Kidney (tissue), 14 donors: ENCODE data around the gene KCNQ1. TPM values are rescaled to one million over a fixed set of nuclear protein-coding genes. Genes with fewer than 3 reads are reported as not detected.

Source experiments
- DNase-seq, 5 donors: peaks; one replicate each; pipeline ENCODE4 v3.0.0-alpha.2; 2013 to 2020
- FAIRE-seq: peaks from 2 replicates; lab custom pipeline; 2012; peaks lifted over from hg19 to GRCh38; lab: Jason Lieb, UNC
- H3K27ac ChIP-seq, 2 donors: one replicate each; pipeline ENCODE4 v1.7.0; 2013; ENCODE audit warnings: low read depth in 2 of 2, low read length in 2 of 2, inconsistent platforms in 1 of 2
- H3K27me3 ChIP-seq: one replicate; pipeline ENCODE4 v1.7.1; 2013; ENCODE audit warnings: low read length, inconsistent platforms; ENCODE audit not compliant: control insufficient read depth, insufficient read depth
- H3K36me3 ChIP-seq, 3 donors: one replicate each; pipeline versions ENCODE4 v1.7.0 to v1.7.1; 2013; ENCODE audit warnings: low read length in 3 of 3, control low read depth in 1 of 3, inconsistent platforms in 1 of 3; ENCODE audit not compliant: insufficient read depth in 3 of 3, control insufficient read depth in 2 of 3
- H3K4me1 ChIP-seq, 3 donors: one replicate each; pipeline versions ENCODE4 v1.7.0 to v1.7.1; 2013; ENCODE audit warnings: low read length in 3 of 3, inconsistent platforms in 1 of 3, low read depth in 1 of 3; ENCODE audit not compliant: control insufficient read depth in 2 of 3, insufficient read depth in 2 of 3
- H3K4me3 ChIP-seq, 3 donors: one replicate each; pipeline versions ENCODE4 v1.7.0 to v1.8.1; 2013; ENCODE audit warnings: low read length in 3 of 3, control low read depth in 1 of 3, inconsistent platforms in 1 of 3
- H3K9ac ChIP-seq, 3 donors: one replicate each; pipeline versions ENCODE4 v1.7.0 to v1.7.1; 2013; ENCODE audit warnings: low read length in 3 of 3, control low read depth in 1 of 3, inconsistent platforms in 1 of 3
- H3K9me3 ChIP-seq, 3 donors: one replicate each; pipeline versions ENCODE4 v1.7.0 to v1.7.1; 2013; ENCODE audit warnings: low read length in 3 of 3, control low read depth in 1 of 3, inconsistent platforms in 1 of 3; ENCODE audit not compliant: control insufficient read depth in 2 of 3, insufficient read depth in 1 of 3
- intact Hi-C: fragments of 100-400 bp; cut with DNase I; formaldehyde crosslinking; loops from one replicate; pipeline ENCODE4 v1.11.1; 2022
- polyA plus RNA-seq: library from polyadenylated mRNA; stranded (reverse); fragments of 350-450 nt; fragmentation: Illumina TruSeq; extraction: RNeasy Lipid Tissue Mini Kit (QIAGEN cat#74804); gene quantifications from one replicate; pipeline ENCODE4 v1.2.3, GENCODE V29; 2014; ENCODE audit warnings: low read depth, low replicate concordance; ENCODE audit not compliant: insufficient read depth
- total RNA-seq: library from RNA; stranded (reverse); fragmentation: NEBNext Ultra II Directional; extraction: Animal tissue kit (Norgen Biotek cat#: 25700); gene quantifications from one replicate; pipeline ENCODE4 v1.2.1, GENCODE V29; 2021
- TF ChIP-seq, protein P1 (sequence below): IDR thresholded peaks from 3 replicates; pipeline ENCODE4 v1.5.1; 2012; ENCODE audit warnings: mild to moderate bottlenecking, moderate library complexity, borderline replicate concordance; ENCODE audit not compliant: insufficient read depth; ENCODE audit errors: extremely low read depth
- donor health status: control.
- donor health status: control.
- donor health status: control.
- donor health status: control.
- donor health status: control.
- donor health status: DM: yes; HTN: yes; CAD: no.
- donor health status: Normal renal cell carcinoma (clear cell type).

KCNQ1 gene
- total and polyA plus RNA-seq, 2 donors from 2014 or later: 45.5 to 49.4 TPM

DNA sequence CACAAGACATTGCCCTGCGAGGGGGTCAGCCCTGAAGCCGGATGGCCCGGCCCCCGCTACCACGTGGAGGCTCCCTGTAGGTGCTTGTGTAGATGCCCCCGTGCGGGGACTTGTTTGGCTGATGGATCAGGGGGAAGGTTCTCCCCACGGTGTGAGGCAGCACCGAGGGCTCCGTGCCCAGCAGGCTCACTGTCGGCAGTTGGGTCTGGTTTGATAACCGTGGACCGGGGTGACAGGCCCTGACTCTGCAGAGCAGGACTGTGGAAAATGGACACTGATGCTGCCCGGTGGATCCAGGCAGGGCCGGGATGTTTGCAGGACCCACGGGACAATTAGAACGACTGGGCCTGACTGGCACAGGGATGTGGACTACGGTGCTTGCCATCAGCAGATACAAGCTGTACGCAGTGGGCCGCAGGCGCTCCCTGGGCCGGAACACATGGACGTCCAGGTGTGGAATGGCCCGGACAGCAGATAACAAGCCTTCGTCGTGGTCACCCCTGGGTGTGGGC is 19.0 kb downstream of the KCNQ1 start:
- H3K27ac ChIP-seq: peak overlapping the region; percentile 95 to 97
- H3K36me3 ChIP-seq: no peaks in the 10 kb centered on the region
- intact Hi-C loops: no loop called here
- no peak overlapping the region for H3K4me3 ChIP-seq
- no peaks in the 10 kb centered on the region for H3K9me3 ChIP-seq
- H3K27me3 ChIP-seq: no peaks in the 10 kb centered on the region
- H3K9ac ChIP-seq: peak overlapping the region in 2 of 3 donors; percentile 69 to 75
- no peak for DNase-seq
- TF ChIP-seq, protein P1, sequence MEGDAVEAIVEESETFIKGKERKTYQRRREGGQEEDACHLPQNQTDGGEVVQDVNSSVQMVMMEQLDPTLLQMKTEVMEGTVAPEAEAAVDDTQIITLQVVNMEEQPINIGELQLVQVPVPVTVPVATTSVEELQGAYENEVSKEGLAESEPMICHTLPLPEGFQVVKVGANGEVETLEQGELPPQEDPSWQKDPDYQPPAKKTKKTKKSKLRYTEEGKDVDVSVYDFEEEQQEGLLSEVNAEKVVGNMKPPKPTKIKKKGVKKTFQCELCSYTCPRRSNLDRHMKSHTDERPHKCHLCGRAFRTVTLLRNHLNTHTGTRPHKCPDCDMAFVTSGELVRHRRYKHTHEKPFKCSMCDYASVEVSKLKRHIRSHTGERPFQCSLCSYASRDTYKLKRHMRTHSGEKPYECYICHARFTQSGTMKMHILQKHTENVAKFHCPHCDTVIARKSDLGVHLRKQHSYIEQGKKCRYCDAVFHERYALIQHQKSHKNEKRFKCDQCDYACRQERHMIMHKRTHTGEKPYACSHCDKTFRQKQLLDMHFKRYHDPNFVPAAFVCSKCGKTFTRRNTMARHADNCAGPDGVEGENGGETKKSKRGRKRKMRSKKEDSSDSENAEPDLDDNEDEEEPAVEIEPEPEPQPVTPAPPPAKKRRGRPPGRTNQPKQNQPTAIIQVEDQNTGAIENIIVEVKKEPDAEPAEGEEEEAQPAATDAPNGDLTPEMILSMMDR: no peak
- FAIRE-seq: no peak
- H3K4me1 ChIP-seq: peaks cover 0 to 37% (median 8%) of the 10 kb centered on the region in 3 donors

DNA sequence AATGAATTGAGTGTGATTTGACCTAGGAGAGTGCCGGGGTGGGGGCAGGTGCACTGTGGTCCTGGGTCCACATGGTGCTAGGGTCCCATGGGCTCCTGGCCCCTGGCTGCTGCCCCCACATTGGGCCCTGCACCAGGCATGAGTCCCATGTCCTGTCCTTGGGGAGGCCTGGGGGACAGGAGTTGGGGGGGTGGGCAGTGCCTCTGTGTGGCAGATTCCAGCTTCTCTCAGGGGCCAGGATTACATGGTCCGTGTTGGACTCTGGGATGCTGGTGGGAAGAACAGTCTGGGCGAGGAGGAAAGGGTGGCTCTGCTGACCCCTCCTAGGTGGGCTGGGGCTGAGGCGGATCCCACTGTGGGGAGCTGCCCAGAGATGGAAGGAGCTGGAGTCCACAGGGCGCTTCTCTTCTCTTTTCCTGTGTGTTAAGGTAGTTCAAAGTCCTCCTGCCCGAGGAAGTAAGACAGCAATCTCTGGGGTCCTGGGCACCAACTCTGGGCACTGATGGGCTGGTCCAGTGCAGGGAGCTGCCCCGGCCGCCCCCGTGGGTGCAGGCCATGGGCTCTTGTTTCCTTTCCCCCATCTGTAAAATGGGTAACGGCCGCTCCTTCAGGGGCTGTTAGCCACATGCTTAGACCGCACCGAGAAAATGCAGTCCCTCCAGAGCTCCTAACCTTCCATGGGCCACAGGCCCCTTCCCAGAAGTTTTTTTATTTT is 19.8 kb downstream of the KCNQ1 start:
- H3K27ac ChIP-seq: peak overlapping the region; percentile 91
- intact Hi-C loops: no loop called here
- no peak for FAIRE-seq

DNA sequence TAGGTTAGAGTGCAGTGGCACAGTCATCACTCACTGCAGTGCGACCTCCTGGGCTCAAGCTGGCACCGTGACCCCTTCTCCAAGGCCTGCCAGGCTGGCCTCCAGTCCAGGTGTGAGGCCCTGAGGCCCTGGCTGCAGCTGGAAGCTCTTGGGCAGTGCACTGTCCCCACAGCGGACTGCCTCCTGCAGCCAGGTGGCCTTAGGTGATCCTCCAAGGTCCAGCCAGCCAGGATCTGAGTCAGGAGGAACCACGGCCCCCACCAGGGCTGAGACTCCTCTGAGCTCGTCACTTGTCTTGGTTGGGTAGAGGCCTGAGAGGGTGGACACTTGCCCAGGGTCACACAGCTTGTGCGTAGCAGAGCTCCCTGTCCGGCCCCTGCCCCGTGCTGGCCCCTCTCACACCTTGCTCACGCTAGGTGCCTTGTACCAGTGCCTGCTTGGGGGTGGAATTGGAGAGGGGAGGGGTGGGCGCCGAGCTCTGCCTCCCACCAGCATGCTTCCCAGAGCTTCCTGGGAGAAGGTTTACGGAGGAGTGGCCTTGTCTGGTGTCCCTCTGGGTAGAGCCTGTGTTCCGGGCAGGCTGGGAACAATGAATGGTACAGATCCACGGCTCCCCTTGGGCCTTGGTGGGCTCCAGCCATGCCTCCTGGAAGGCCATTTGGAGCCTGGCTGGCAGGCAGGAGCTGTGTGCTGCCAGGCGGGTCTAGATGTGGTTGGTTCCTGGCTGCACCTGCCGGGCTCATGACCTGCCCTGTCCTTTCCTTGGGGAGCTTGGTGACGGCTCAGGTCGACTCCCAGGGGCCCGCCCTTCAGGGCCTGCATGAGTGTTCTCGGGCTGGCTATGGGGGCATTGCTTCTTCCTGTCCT is 20.6 kb downstream of the KCNQ1 start:
- peak overlapping the region in 1 of 3 donors; percentile 58 for H3K9ac ChIP-seq
- H3K27me3 ChIP-seq: no peaks in the 10 kb centered on the region
- peaks cover 0 to 30% (median 8%) of the 10 kb centered on the region in 3 donors for H3K4me1 ChIP-seq
- H3K4me3 ChIP-seq: no peak overlapping the region
- TF ChIP-seq, protein P1: no peak
- H3K9me3 ChIP-seq: no peaks in the 10 kb centered on the region
- intact Hi-C loops: no loop called here
- DNase-seq (peak in 1 of 5 donors; percentile 32), FAIRE-seq (no peak)
- H3K36me3 ChIP-seq: no peaks in the 10 kb centered on the region
- H3K27ac ChIP-seq: peak overlapping the region; percentile 91

More for the DNA sequence above, 19.8 kb downstream of the KCNQ1 start:
- no peaks in the 10 kb centered on the region for H3K9me3 ChIP-seq
- TF ChIP-seq, protein P1: no peak
- no peak overlapping the region for H3K9ac ChIP-seq
- H3K4me1 ChIP-seq: peaks cover 0 to 34% (median 8%) of the 10 kb centered on the region in 3 donors
- H3K4me3 ChIP-seq: no peak overlapping the region
- H3K27me3 ChIP-seq: no peaks in the 10 kb centered on the region
- no peak for DNase-seq
- no peaks in the 10 kb centered on the region for H3K36me3 ChIP-seq
